Lung microvascular endothelial cell (primary cell): ENCODE data around the gene COL21A1. TPM values are rescaled to one million over a fixed set of nuclear protein-coding genes. Genes with fewer than 3 reads are reported as not detected.
"Not testable (repeated sequence)": the region's sequence is repeated elsewhere in the genome, so short reads cannot be mapped to it uniquely, and the experiment has no call there.

Source experiments
- DNase-seq, 2 donors: peaks; one replicate each; pipeline versions ENCODE4 v3.0.0 to v3.0.0-alpha.2; 2010; ENCODE audit warnings: low read depth in 2 of 2
- total RNA-seq: library from RNA; depleted of rRNA; stranded (reverse); fragments of >200 nt; gene quantifications from 2 replicates; pipeline ENCODE4 v1.2.1, GENCODE V29; 2014

COL21A1 gene
- total RNA-seq: 0.44 and 0.79 TPM in 2 replicates

DNA sequence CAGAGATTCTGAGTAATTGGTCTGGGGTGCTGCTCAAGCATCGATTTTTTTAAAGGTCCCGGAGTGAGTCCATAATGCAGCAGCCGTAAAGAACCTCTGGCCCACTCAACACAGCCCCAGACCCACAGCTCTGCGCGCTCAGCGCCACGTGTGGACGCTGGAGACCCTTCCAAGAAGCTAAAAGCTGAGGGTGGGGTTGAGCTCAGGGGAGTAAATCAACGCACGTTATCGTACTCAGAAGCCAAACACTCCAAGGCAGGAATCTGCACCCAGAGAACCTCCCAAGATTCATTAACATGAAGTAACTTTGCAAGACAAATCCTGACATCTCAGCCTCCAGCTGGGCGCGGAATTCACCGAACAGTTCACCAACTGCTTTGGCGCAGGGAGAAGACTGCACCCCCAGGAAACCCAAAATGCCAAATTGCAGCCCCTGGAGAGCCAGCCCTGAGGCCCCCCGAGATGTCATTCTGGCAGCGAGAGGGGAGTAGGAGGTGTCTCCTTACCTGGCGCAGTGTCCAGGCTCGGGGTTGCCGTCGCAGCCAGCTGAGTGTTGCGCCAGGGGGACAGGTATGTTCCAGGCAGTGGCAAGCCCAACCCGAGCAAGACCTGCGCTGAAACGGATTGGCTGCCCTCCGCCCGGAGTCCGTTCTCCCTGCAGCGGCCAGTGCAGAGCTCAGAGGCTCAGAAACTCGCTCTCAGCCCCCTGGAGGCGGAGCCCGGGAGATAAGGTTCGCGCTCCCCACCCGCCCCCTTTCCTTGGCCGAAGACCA lies at the start of gene COL21A1:
Gene COL21A1 (minus strand): TSS at position 700 of the 773 bp plus-strand sequence. CDS start 64,962 bp downstream, outside the sequence.
- peak; percentile 4 to 17 for DNase-seq

DNA sequence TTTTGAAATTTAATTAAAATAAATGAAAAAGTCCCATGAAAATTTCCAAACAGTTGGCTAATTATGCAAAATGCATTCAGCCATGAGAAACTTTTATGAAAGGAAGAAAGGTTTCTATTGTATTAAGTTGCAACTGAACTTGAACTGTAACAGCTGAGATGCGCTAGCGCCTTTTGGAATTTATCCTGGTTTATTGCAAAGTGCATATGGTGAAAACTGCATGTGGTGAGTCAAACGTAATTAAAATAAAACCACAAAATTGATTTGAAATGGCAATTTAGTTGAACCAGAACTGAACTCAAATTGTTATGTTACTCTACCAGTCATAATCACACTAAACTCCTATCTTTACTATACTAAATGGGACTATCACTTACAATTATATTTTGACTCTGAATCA lies 46.4 kb upstream of the COL21A1 start:
- no peak for DNase-seq

DNA sequence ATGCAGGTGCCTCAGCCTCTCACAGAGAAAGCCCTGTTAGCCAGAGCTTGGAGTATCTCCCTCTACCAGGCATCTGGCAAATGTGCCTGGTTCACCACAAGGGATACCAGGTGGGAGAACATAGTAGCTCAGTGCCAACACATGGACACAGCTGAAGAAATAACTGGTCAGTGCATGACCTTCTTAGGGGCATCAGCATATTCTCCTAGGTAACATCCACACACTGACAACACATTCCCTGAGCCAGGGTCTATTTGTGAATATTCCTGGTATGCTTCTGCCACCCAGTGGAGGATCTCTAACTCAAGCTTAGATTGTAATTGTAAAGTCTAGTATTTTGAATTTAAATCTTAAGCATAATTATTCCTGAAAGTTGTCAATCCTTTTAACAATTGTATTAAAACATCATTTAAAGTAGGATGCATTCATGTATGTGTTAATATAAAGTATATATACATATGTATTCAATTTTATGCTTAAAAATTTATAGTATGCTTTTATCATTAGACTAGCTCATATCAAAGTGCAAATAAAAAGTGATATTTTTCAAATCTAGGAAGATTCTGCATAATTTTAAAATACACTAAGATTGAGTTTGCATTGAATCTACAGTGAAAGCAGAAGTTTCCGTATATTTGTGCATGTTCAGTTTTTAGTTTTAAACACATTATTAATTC lies 45.3 kb upstream of the COL21A1 start:
- peak; percentile 80 to 83 for DNase-seq

DNA sequence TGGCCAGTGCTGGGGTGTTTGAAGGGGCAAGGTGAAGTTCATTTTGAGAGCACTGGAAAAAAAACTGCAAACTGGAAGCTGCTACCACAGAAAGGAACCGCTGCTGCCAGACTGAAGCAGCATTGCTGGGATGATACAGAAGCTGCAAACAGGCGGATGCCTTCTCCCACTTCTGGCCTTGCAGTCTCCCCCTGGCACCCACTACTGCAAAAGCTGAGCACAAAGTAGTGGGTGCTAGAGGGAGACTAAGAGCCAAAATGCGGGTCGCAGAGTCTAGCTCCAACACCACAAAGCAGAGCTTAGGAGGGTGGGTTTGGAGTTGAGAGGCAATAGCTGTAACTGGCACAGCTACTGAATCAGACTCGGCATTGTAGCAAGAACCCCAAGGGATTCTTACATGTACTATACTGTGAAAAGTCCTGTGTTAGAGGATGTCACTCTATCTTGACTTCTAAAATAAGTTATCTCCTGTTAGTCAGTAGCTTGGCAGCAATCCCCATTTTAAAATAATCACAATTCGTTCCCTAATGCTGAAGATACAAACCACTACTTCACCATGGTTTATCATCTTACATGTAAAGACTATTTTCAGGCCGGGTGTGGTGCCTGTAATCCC lies 44.0 kb upstream of the COL21A1 start:
- no peak for DNase-seq

DNA sequence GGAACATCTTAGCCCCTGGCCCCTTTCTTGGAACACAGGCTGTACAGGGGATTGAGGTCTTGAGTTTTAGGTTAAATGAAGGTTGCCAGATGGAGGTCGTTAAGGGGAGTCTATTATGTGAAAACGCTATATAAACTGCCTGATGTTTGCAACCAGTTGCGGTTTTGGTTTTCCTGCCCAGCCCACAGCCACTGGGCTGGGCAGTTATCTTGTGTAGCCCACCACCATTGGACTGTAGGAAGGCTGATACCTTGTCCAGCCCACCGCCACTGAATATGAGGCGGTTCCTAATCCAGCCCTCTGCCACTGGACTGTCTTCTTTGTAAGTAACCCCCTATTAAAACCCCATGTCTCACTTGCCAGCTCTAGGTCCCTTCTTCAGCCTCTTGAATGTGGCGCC lies 42.3 kb upstream of the COL21A1 start:
- no peak for DNase-seq

DNA sequence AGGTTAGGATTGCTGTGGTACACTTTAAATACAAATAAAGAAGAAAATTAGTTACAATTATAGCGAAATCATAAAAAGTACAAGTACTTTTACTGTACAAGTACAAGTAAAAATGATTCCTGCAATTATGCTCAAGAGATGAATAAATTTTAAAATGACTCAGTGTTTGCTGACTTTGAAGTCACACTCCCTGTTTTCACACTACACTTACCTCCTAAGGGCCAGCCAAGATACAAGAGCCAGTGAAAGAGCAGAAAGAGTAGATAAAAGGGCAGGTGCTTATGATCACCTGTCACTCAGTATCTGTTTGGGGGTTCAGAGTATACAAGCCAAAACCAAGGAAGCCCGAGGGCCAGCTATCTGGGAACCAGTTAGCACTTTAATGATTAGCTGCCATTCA lies 41.0 kb upstream of the COL21A1 start:
- no peak for DNase-seq

DNA sequence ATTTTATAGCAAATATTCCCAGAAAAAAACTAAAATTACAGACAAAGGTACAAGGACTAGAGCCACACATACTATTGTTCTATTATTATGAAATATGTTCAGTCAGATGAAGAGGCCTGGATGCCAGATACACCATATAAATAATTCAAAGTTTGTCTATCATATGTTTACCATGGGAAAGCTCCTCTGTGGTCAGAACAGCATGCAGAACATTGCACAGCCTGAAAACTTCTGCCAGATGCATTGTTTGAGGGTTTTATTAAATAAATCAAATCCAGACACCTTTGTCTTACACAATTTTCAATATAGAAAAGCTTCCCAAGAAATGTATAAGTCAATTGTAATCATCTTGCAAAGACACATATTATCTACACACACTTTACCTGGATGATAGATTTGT lies 35.0 kb upstream of the COL21A1 start:
- DNase-seq: no peak

DNA sequence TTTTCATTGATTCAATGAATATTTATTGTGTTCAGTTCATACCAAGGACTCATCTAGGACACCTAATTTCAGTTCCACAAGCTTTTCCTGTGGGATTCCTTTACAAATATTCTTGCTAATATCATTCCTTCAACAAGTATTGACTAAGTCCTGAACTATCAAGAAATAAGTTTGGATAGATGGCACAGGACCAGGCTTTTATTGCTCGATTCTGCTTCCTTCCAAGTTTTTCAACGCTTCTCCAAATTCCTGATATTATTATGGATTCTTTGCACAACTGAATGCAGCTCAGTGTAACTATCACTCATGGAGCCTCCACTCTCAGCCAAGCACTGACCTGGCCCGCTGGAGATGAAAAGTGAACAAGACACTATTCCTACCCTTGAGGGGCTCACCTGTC lies 32.7 kb upstream of the COL21A1 start:
- no peak for DNase-seq

DNA sequence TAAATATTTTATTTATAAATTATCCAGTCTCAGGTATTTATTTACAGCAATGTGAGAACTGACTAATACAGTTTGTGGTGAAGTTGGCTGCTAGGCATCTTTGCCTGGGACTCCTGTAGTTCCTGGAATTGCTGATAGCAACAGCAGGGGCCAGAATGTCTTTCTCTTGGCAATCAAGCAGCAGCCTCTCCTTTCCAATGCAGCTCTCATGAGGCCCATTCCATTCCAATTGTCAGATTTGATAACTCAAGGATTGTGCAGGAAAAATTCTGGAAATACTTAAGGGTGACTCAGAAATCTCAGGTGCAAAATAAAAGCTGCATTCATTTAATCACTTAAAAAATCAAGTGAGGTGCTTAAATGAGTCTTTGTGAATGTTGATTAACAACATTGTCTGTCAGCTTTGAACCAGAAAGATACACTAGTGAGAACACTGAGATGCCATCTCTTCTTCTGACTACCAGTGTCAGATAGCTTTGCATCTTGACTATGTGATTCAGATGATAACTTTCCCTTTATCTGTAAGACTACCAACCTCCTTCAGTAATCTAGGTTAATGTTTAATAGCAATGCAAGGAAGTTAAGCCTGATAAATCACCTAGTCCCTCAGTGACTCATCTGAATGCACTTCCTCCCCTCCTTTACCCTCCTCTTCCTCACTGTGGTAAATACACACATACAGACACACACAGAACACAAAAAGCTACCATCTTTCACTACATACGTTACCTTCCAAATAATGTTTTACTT lies 32.1 kb upstream of the COL21A1 start:
- peak in 1 of 2 donors; percentile 26 for DNase-seq

DNA sequence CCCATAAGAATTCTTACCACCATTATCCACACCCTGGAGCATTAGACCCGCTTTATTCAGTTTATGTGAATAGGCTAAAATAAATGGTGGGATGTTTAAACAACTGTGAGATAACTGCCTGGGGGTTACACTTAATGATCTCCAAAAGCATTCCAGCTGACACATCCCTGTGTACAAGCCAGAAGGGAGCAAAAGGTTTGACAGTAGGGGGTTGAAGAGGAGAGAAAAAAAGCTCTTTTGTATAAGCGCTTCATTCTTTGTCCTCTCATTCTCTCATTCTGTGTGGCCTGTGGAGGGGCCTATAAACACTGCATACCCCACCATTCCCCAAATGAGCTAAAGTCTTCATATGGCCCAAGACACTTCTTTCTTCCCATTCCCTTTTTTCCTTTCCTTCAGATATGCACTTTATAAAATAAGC lies 30.8 kb upstream of the COL21A1 start:
- no peak for DNase-seq

DNA sequence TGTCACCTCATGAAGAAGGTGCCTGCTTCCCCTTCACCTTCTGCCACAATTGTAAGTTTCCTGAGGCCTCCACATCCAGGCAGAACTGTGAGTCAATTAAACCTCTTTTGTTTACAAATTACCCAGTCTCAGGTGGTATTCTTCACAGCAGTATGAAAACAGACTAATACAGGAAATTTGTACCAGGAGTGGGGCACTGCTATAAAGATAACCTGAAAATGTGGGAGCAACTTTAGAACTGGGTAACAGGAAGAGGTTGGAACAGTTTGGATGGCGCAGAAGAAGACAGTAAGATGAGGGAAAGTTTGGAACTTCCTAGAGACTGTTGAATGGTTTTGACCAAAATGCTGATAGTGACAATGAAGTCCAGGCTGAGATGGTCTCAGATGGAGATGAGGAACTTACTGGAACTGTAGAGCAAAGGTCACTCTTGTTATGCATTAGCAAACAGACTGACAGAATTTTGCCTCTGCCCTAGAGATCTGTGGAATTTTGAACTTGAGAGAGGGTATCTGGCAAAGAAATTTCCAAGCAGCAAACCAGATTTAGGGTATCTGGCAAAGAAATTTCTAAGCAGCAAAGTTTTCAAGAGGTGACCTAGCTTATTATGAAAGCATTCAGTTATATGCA lies 23.5 kb upstream of the COL21A1 start:
- DNase-seq: no peak

DNA sequence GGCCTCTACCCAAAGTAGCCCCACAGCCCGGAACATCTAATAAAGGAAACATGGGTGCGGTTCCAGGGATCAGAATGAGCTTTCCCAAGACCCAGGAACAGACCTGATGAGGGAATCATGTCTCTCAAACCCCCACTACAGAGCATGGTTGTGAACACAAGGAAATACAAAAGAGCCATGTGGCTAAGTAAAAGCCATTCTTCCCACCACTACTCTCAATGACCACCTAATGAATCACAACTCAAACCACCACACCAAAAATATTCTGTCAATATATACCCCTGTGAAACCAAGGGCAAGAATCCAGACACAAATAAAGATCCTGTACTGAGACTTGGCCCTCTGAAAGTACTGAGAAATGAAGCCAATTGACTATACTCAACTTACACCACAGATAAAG lies 20.9 kb upstream of the COL21A1 start:
- DNase-seq: no peak

DNA sequence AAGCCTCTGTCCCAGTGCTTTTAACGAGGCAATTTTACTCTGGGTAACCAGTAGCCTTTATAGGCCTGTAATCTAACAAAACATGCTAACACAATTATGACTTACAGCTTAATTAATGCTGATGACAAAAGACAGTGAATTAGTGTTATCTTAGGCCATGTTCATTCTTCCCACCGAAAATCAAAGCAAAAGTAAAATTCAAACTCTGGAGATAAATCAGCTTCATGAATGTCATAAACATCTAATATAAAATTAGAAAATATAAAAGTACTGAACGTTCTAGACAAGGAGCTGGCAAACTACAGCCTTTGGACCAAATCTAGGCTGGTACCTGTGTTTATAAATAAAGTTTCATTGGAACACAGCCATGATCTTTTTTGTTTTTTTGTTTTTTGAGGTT lies 18.6 kb upstream of the COL21A1 start:
- no peak for DNase-seq

DNA sequence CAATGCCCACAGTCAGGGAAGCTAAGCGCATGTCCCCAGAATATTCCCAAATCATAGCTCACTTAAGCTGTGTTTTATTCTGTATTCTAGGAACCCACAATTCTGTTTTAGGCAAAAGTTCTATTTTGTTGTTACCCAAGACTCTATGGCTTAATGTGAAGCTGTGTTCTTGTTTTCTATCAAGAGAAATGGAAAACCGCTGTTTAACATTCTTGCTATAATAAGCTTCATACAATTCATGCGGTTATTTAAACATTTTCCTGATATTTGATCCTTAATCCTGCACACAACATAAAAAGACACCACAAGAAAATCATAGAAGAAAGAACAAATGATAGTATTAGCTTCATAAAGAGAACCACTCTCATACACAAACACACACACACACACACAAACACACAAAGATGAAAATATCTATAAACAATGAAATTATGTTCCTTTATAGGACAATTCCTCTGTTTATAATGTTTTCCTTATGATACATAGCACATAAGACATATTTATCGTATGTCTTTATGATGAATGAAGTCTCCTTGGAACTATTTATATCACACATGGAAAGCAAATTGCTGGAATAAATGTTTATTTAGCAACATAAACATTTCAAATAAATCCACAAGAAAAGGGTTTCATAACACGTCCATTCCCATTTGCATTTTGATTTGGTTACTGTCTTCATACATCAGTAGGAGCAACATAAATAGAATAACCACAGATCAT lies 16.4 kb upstream of the COL21A1 start:
- DNase-seq: no peak

DNA sequence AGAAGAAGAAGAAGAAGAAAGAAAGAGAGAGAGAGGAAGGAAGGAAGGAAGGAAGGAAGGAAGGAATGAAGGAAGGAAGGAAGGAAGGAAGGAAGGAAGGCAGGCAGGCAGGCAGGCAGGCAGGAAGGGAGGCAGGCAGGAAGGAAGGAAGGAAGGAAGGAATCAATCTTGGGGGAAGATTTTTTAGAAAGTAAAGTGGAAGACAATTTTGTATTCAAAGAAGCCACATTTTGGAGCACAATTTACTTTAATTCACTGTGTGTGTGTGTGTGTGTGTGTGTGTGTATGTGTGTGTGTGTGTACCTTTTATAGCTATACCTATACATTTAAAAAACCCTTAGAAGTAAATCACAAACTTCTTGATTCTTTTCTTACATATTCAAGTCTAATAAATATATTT lies 13.2 kb upstream of the COL21A1 start:
- not testable (repeated sequence) for DNase-seq

DNA sequence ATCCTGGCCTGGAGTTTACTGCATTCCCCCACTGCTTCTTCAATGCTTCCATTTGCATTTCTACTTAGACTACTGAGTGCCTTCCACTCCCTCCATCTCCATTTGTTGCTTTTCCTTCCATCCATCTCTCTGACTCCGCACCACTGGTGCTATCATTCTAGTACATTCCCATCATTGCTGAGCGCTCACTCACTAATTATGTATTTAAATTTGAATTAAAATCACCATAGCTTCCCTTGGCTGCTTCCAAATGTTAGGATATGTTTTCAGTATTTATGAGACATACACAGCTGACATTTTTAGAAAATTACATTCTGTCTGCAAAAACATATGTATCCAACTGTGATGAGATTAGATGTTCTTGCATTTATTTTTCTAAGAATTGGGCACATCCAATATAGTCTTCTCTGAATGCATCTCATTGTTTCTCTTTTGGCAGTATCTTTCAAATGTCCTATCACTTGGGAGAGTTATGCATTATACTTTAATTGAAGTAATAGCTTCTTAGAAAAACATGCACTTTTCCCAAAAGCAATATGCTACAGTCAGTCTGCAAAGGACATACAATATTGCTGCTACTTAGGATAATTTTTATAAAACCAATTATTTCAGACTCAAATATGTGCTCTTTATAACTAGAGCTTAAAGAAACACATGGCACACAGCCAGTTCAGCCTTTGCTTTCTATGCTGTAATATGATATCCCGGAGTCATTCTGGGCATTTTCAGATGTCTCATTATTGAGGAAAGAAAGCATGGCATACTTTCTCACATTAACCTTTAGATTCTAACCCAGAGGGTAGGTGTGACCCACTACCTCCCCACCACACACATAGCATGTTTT lies 12.1 kb upstream of the COL21A1 start:
- peak in 1 of 2 donors; percentile 22 for DNase-seq

DNA sequence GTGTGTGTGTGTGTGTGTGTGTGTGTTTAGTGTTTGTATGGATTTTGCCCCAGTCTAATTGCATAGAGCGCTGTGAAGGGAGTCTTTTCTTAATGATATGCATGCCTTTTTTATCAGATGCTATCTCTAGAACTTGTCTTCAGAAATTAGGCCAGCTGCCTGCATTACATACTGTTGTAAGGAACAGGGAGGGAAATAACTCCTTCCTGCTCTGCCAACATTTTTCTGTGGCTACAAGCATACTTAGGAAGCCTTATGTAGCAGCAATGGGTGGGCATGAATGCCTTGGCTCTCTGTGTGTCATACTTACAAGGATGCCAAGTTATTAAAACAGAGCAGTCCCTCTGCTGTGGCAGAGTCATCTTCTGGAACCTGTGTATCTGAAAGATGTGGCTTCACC lies 8.0 kb upstream of the COL21A1 start:
- no peak for DNase-seq

DNA sequence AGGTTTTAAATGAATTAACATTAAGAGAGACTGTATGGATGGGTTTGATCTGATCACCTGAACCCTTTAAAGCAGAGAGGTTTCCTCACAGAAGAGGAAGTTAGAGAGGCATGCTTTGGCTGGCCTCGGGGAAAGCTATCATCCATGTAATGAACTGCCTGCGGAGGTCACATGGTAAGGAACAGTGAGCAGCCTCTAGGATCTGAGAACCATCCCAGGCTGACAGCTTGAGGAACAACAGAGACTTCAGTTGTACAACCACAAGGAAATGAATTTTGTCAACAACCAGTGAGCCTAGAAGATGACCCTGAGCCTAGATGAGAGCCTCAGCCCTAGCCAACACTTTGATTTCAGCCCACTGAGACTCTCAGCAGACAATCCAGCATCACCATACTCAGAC lies 2.9 kb upstream of the COL21A1 start:
- no peak for DNase-seq

DNA sequence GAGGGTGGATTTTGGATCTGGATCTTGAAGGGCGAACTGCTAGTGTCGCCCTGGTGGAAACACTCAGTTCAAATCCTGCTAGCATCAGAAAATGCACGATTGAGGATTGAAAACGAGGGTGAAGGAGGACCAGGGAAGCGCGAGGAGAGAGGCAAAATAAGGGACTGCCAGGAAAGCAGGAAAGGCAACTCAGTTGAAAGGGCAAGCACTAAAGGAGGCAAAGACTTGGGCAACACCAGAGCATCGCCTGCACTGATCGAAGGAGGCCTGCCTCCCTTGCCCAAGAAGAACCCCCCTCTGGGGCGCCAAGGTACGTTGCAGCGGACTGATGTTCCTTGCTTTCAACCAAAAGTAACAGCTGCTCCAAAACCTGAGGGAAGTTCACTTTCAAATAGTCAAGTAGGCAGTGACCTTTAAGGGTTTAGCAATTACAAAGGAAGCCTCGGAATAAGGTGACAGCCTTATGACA lies 308 bp upstream of the COL21A1 start:
- DNase-seq: no peak

DNA sequence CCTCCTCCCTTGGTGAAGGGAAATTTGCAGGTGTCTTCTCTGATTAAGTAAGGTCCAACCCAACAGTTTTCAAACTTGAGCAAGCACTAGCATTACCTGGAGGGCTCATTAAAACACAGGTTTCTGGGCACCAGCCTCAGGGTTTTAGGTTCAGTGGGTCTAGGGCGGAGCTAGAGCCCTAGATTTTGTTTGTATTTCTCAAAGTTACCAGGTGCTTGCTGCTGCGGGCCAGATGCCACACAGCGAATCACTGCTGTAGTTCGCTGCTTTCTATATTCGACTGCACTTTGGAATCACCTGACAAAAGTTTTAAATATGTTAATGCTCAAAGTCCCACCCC lies 869 bp downstream of the COL21A1 start:
- no peak for DNase-seq
